ENCODE results near the gene ADGRA1.

Gene ADGRA1

GRCh38 chr10:133076274-133077038 lies 11.3 kb upstream of the ADGRA1 start:
- Histone ChIP-seq H3K27ac (ENCODE audit: low read depth, low read length) (no peak overlapping the region), H3K9me3 (ENCODE audit: control insufficient read depth, insufficient read depth, low read length) (no peaks in the 10 kb centered on the region), H3K4me3 (ENCODE audit: low read depth, low read length) (no peak overlapping the region), H3K27me3 (ENCODE audit: control insufficient read depth, insufficient read depth, low read length) (no peaks in the 10 kb centered on the region), H3K36me3 (ENCODE audit: control insufficient read depth, insufficient read depth, low read length) (no peaks in the 10 kb centered on the region), H3K9ac (ENCODE audit: low read depth, low read length) (no peak overlapping the region), H3K4me1 (ENCODE audit: control insufficient read depth, insufficient read depth, low read length) (no peaks in the 10 kb centered on the region)

- Histone ChIP-seq H3K36me3 (ENCODE audit: control insufficient read depth, insufficient read depth, low read length) (no peaks in the 10 kb centered on the region), H3K27ac (ENCODE audit: low read depth, low read length) (no peak overlapping the region), H3K4me1 (ENCODE audit: control insufficient read depth, insufficient read depth, low read length) (no peaks in the 10 kb centered on the region), H3K4me3 (ENCODE audit: low read depth, low read length) (no peak overlapping the region), H3K9me3 (ENCODE audit: control insufficient read depth, insufficient read depth, low read length) (no peaks in the 10 kb centered on the region), H3K9ac (ENCODE audit: low read depth, low read length) (no peak overlapping the region), H3K27me3 (ENCODE audit: control insufficient read depth, insufficient read depth, low read length) (no peaks in the 10 kb centered on the region)
Observed at GRCh38 chr10:133079836-133080682, 7.7 kb upstream of the ADGRA1 start.

- peaks cover 2% of the 10 kb centered on the region; the same call in 1 of the 2 replicates for H3K27me3 ChIP-seq (ENCODE audit: control insufficient read depth, insufficient read depth, low read length)
- H3K4me1 ChIP-seq (ENCODE audit: control insufficient read depth, insufficient read depth, low read length), result no peaks in the 10 kb centered on the region
- no peak overlapping the region for H3K27ac ChIP-seq (ENCODE audit: low read depth, low read length)
- no peak overlapping the region for H3K9ac ChIP-seq (ENCODE audit: low read depth, low read length)
- no peak overlapping the region for H3K4me3 ChIP-seq (ENCODE audit: low read depth, low read length)
- no peaks in the 10 kb centered on the region for H3K9me3 ChIP-seq (ENCODE audit: control insufficient read depth, insufficient read depth, low read length)
- no peaks in the 10 kb centered on the region for H3K36me3 ChIP-seq (ENCODE audit: control insufficient read depth, insufficient read depth, low read length)
Observed at GRCh38 chr10:133080683-133081040, 7.1 kb upstream of the ADGRA1 start.

GRCh38 chr10:133081636-133082035 lies 6.1 kb upstream of the ADGRA1 start:
- no peak overlapping the region for H3K4me3 ChIP-seq (ENCODE audit: low read depth, low read length)
- H3K9me3 ChIP-seq (ENCODE audit: control insufficient read depth, insufficient read depth, low read length), result no peaks in the 10 kb centered on the region
- H3K27ac ChIP-seq (ENCODE audit: low read depth, low read length), result no peak overlapping the region
- no peaks in the 10 kb centered on the region for H3K4me1 ChIP-seq (ENCODE audit: control insufficient read depth, insufficient read depth, low read length)
- no peak overlapping the region for H3K9ac ChIP-seq (ENCODE audit: low read depth, low read length)
- H3K36me3 ChIP-seq (ENCODE audit: control insufficient read depth, insufficient read depth, low read length), result no peaks in the 10 kb centered on the region
- H3K27me3 ChIP-seq (ENCODE audit: control insufficient read depth, insufficient read depth, low read length), result peaks cover 11% of the 10 kb centered on the region

- no peak overlapping the region for H3K27ac ChIP-seq (ENCODE audit: low read depth, low read length)
- H3K9ac ChIP-seq (ENCODE audit: low read depth, low read length), result no peak overlapping the region
- H3K4me3 ChIP-seq (ENCODE audit: low read depth, low read length), result no peak overlapping the region
- peaks cover 4% of the 10 kb centered on the region; the same call in 1 of the 2 replicates for H3K4me1 ChIP-seq (ENCODE audit: control insufficient read depth, insufficient read depth, low read length)
- no peaks in the 10 kb centered on the region for H3K36me3 ChIP-seq (ENCODE audit: control insufficient read depth, insufficient read depth, low read length)
- H3K9me3 ChIP-seq (ENCODE audit: control insufficient read depth, insufficient read depth, low read length), result no peaks in the 10 kb centered on the region
- H3K27me3 ChIP-seq (ENCODE audit: control insufficient read depth, insufficient read depth, low read length), result peaks cover 23% of the 10 kb centered on the region
Observed at GRCh38 chr10:133082685-133083421, 4.9 kb upstream of the ADGRA1 start.

GRCh38 chr10:133083422-133084100 lies 4.2 kb upstream of the ADGRA1 start:
- Histone ChIP-seq H3K4me3 (ENCODE audit: low read depth, low read length) (no peak overlapping the region), H3K27ac (ENCODE audit: low read depth, low read length) (no peak overlapping the region), H3K9ac (ENCODE audit: low read depth, low read length) (no peak overlapping the region), H3K4me1 (ENCODE audit: control insufficient read depth, insufficient read depth, low read length) (peaks cover 4% of the 10 kb centered on the region; the same call in 1 of the 2 replicates), H3K36me3 (ENCODE audit: control insufficient read depth, insufficient read depth, low read length) (no peaks in the 10 kb centered on the region), H3K27me3 (ENCODE audit: control insufficient read depth, insufficient read depth, low read length) (peaks cover 30% of the 10 kb centered on the region), H3K9me3 (ENCODE audit: control insufficient read depth, insufficient read depth, low read length) (no peaks in the 10 kb centered on the region)

- H3K36me3 ChIP-seq (ENCODE audit: control insufficient read depth, insufficient read depth, low read length), result no peaks in the 10 kb centered on the region
- H3K9ac ChIP-seq (ENCODE audit: low read depth, low read length), result no peak overlapping the region
- no peak overlapping the region for H3K4me3 ChIP-seq (ENCODE audit: low read depth, low read length)
- H3K27ac ChIP-seq (ENCODE audit: low read depth, low read length), result no peak overlapping the region
- H3K9me3 ChIP-seq (ENCODE audit: control insufficient read depth, insufficient read depth, low read length), result no peaks in the 10 kb centered on the region
- peaks cover 4% of the 10 kb centered on the region; the same call in 1 of the 2 replicates for H3K4me1 ChIP-seq (ENCODE audit: control insufficient read depth, insufficient read depth, low read length)
- peaks cover 40% of the 10 kb centered on the region for H3K27me3 ChIP-seq (ENCODE audit: control insufficient read depth, insufficient read depth, low read length)
Observed at GRCh38 chr10:133084491-133084890, 3.2 kb upstream of the ADGRA1 start.

GRCh38 chr10:133085251-133086125 lies 2.2 kb upstream of the ADGRA1 start:
- Histone ChIP-seq H3K9me3 (ENCODE audit: control insufficient read depth, insufficient read depth, low read length) (no peaks in the 10 kb centered on the region), H3K4me1 (ENCODE audit: control insufficient read depth, insufficient read depth, low read length) (peaks cover 4% of the 10 kb centered on the region; the same call in 1 of the 2 replicates), H3K27ac (ENCODE audit: low read depth, low read length) (no peak overlapping the region), H3K9ac (ENCODE audit: low read depth, low read length) (no peak overlapping the region), H3K4me3 (ENCODE audit: low read depth, low read length) (no peak overlapping the region), H3K27me3 (ENCODE audit: control insufficient read depth, insufficient read depth, low read length) (peaks cover 50% of the 10 kb centered on the region), H3K36me3 (ENCODE audit: control insufficient read depth, insufficient read depth, low read length) (no peaks in the 10 kb centered on the region)

GRCh38 chr10:133086247-133086646 lies 1.5 kb upstream of the ADGRA1 start:
- H3K36me3 ChIP-seq (ENCODE audit: control insufficient read depth, insufficient read depth, low read length), result no peaks in the 10 kb centered on the region
- no peak overlapping the region for H3K4me3 ChIP-seq (ENCODE audit: low read depth, low read length)
- no peaks in the 10 kb centered on the region for H3K9me3 ChIP-seq (ENCODE audit: control insufficient read depth, insufficient read depth, low read length)
- no peak overlapping the region for H3K27ac ChIP-seq (ENCODE audit: low read depth, low read length)
- no peak overlapping the region for H3K9ac ChIP-seq (ENCODE audit: low read depth, low read length)
- H3K27me3 ChIP-seq (ENCODE audit: control insufficient read depth, insufficient read depth, low read length), result peaks cover 53% of the 10 kb centered on the region
- H3K4me1 ChIP-seq (ENCODE audit: control insufficient read depth, insufficient read depth, low read length), result peaks cover 4% of the 10 kb centered on the region; the same call in 1 of the 2 replicates
